Regular cardiac myocyte (primary cell): Measurements from ENCODE around the gene INO80B. TPM values are rescaled to one million over a fixed set of nuclear protein-coding genes. Genes with fewer than 3 reads are reported as not detected.

ENCODE experiments used
- total RNA-seq: library from RNA; depleted of rRNA; stranded (reverse); fragments of >200 nt; gene quantifications from 2 replicates; pipeline ENCODE4 v1.2.3, GENCODE V29; 2014

The INO80B gene
- 7.1 and 16.3 TPM in 2 replicates for total RNA-seq

DNA sequence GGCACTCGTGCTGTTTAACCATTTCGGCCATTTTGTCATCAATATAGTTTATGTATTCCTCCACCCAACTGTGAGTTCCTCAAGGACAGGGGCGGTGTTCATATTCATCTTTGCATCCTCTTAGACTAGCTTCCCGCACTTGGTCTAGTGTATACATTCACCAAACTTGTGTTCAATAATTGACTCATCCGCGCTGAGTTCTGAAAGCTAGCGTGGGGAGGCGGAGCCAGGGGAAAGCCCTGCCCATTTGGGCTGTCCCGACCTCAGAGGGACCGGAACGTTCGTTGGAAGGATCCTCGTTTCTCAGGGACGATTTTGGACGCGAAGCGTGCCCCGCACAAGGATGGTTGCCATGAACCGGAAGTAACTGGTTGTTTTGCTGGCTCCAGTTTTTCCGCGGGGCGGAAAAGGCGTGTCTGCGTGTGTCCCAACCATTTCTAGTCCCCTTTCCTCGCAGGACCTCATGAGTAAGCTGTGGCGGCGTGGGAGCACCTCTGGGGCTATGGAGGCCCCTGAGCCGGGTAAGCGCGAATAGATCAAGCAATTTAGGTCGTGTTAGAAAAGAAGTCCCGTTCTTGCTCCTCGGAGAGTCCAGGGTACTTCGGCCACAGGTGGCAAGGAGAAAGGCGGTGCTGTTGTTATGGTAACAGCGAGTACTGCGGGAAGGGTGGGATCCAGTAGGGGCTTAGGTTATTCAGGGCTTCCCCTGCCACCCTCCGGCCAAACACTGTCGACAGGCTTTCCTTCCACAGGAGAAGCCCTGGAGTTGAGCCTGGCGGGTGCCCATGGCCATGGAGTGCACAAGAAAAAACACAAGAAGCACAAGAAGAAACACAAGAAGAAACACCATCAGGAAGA is at the start of gene INO80B:
Gene INO80B, plus strand, starts transcription at position 434 of the 858 bp plus-strand sequence. Its CDS starts 30 bp downstream, at position 464.

DNA sequence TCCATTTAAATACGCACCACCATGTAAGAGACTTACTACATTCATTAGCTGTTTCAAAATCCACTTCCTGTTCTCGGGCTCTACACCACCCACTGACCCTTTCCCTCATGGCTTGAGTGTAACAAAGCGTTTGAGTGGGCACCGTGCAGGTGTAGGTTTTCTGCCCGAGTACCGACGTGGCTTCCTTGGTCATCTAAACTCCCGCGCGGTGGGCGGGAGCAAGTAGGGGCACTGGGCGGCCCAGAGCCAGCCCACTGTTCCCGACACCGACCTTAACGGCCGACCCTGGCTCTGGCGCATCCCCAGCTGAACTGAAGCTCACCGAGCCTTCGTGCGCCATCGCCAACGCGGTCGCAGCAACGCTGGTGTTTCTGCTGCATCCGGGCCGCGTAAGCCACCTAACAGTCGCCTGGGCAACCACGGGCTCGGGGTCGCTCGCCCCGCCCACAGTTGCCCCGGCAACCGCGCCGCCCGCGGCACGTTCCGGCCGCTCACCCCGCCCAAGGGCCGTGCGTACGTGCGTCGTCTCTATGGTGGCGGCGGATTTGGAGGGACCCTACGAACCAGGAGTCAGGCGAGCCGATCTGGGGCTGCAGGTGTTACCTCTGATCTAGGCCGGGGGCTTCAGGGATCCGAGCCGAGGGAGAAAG is 33.5 kb upstream of the INO80B start, which contains the start of the genes C2orf81 and WDR54:
Gene C2orf81, minus strand, starts transcription at position 399 of the 650 bp plus-strand sequence. Its CDS starts 59 bp downstream, at position 340.
Gene WDR54, plus strand, starts transcription at position 510 of the 650 bp plus-strand sequence. CDS start 424 bp downstream, outside the sequence.

DNA sequence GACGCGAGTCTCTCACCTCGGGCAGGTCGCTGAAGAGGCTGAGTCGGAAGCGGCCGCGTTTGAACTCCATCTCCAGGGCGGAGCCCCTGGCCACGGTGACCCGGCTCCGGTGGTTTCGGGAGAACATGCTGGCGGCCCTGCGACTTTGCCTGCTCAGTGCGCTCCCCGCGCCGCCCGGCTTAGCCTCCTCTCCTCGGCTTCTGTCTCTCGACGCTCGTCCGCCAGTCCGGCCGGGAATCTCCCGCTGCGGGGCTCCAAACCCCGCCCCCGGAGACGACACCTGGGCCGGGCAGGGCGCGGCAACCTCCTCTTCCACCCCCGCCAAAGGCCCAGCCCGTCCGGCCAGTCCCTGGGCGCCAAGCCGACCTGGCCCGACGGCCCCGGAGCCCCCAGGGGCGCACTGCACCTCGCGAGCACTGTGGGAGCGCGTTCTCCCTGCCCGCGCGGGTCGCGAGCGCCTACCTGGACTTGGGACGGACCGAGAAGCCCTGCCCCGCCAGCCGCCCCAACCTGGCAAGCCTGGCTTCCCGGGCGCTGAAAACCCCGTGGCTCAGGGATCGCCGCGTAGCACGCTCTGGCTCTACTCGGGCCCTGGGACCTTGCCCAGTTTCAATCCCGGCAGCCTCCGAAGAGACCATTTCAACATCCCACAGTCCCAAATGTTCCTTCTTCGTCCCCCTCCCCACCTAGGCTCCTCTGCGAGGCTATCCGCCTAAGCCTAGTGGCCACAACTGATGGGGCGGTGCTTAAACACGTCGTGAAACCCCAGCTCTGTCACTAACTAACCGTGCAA is 13.0 kb upstream of the INO80B start, which contains the start of gene RTKN:
Gene RTKN, minus strand, starts transcription at position 248 of the 793 bp plus-strand sequence. Its CDS starts 121 bp downstream, at position 127.

DNA sequence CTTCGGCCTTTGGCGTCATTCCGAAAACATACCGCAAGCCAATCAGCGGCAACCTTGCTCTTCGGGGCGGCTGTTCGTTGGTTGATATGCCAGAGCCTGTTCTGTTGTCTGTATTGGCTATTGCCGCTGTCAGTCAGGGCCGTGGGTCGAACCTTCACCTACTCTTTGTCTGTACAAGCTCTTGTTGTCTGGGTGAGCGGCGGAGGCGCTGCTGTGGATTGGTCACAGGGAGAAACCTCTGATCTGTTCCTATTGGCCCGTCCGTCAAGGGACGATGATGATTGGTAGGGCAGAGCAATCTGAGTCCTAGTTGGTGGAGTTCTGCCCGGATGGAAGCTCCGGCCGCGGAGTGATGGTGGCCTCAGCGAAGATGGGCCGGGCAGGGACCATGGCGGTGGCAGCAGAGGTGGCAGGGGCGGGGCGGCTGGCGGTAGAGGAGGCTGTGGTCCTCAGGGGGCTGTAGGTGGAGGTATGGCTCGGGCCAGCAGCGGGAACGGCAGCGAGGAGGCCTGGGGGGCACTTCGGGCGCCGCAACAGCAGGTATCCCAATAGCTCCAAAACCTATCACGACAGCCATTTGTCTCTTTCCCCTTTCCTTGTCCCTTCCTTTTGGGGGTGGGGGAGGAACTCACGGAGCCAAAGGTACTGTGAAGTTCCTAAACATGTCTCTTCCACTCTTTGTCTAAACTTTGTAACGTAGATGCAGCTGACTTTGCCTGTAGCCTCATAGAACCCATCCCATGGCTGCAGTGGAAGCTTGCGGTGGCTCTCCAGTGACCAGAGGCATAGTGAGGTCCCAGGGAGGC is 3.4 kb downstream of the INO80B start, which contains the start of gene WBP1:
Gene WBP1, plus strand, starts transcription at position 307 of the 806 bp plus-strand sequence. Its CDS starts 165 bp downstream, at position 472.

DNA sequence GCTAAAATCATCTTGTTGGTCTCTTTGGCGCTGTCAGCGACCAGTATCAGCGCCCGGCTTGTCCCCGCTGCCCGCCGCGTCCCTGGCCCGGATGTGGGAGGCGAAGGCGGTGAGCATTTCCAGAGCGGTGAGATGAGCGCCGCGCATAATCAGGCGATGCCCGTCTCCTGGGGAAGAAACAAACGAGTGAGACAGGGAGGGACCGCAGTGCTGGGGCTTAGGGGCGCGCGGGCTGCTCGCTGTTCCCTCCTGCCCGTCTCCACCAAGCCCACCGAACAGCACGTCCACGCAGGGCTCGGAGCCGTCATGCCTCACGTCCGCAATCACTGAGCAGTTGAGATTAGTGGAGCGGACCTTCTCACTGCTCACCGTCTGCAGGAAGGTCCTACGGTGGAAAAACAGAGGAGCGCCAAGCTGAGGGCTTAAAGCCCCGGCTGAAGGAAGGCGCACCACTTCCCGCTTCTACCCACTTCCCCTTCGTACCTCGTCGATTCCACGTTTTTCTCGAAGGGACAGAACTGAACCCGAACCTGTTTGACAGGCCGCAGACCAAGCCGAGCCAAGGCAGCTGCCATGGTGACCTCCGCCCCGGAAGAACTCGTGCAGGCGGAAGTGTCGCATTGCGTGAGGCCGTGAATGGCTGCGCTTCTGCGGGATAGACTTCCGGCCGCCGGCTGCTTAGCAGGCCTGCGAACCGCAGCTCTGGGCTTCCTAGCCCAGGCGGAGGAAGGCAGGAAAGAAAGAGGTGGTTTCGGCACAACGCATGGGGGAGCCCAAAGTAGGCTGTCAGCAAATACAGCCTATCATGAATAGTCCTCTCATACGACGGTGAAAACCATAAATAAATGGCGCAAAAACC is 17.4 kb downstream of the INO80B start, which contains the start of gene MRPL53:
Gene MRPL53, minus strand, starts transcription at position 595 of the 859 bp plus-strand sequence. Its CDS starts 20 bp downstream, at position 575.

DNA sequence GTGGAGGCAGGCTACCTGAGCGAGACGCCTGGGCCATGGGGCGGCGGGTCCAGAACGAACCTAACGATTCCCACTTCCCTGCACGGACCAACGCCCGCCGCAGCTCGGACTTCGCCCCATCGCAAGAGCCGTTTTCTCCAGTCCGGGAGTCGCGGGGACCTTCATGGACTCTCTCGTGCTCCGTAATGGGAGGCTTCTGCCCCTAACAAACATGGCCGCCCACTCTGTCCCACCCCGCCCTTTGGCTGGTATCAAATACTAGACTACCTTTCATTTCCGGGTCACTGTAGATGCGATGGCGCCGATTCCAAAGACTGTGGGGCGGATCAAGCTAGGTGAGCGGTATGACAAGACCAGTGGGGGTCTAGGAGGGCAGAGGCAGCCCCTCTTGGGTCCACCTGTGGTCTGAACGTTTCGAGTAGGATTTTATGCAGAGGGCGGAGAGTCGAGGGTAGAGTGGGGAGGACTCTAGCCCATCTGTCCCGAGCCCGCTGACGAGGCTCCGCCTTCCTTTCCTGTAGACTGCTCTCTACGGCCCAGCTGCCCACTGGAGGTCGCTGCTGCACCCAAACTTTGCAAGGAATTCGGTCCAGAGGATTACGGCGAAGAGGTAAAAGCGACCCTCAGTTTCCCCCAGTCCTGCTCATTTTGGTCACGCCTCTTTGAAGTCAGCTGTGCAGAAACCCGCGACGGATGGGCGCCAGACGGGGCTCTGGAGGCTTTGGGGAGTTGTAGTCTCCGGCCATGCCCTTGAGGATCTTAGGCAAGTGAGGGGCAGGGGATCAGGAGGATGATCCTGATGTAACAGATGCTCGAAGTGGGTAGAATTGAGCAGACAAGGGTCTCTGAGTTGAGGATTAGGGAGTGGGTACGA is 28.2 kb downstream of the INO80B start, which contains the start of the genes CCDC142 and TTC31:
Gene CCDC142, minus strand, starts transcription at position 198 of the 874 bp plus-strand sequence. Its CDS starts 161 bp downstream, at position 37.
Gene TTC31, plus strand, starts transcription at position 281 of the 874 bp plus-strand sequence. Its CDS starts 15 bp downstream, at position 296.

DNA sequence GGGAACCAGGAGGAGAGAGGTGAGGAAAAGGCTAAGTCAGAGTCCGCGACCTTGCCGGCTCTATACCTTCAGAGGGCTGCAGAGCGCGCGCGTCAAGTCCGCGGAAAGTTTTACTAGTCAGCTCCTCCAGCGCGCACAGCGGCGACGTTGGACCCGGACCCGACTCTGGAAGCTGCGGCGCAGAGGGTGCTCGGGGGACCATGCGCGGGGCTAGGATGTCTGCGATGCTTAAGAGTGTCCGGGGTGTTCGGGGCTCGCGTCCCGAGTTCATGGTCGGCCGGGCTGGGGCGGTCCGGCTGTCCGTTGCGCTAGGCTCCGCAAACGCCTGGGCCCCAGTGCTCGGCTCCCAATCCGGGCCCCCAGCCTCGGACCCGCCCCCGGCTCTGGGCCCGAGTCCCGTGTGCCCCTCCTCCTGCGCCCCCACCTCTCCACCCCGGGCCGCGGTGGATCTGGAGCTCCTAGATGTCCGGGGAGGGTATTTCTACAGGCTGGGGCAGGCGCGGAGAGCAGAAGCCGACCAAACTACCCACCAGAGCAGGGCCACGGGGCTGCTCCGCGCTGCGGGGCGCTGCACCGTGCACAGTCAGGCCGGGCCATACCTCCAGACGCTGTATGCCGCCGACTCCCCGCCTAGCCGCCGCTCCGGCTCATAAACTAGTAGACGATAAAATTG is 44.5 kb downstream of the INO80B start, which contains the start of gene LBX2:
Gene LBX2, minus strand, starts transcription at position 337 of the 673 bp plus-strand sequence. Its CDS starts 66 bp downstream, at position 271.

DNA sequence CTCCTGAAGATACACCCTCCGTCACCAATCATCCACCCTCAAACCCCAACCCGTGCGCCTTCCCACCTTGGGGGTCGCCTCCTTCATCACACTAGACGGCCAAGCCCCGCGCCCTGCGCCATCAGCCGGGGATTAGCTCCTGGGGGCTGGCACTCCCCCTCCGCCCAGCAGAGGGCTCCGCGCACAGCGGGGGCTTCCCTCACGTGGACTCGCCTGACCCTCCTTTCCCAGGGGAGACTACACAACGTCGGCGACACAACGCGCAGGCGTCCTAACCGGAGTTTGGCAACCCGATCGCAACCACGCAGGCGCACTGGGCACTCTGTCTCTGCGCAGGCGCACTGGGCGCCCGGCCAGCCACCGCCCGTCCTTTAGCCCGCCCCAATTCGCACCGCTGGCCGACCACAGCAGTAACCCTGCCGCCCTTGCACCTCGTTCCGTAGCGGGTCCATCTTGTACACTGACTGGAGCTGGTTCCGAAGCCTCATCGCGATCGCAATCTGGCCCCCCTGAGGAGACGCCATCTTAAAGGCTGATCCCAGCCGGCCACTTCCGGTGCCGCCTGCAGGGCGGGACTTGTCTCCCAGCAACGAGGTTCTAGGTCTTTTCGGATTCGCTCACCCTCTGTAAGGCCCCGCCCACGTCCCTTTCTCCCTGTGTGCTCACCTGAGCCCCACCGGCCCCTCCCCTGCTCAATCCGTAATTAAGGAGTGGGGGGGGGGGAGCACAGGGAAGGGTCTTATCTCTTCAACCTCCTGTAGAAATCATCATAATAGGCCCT is 52.4 kb downstream of the INO80B start, which contains the start of gene PCGF1:
Gene PCGF1, minus strand, starts transcription at position 551 of the 781 bp plus-strand sequence. Its CDS starts 27 bp downstream, at position 524.

Other genes starting within 250 kb of the INO80B start
- under 0.01 TPM in 1 of 2 replicates, not detected in the other for gene SLC4A5, start 111.7 kb upstream of the INO80B start, total RNA-seq
- 202 and 203 TPM in 2 replicates for gene DCTN1, start 74.8 kb upstream of the INO80B start, total RNA-seq
- gene C2orf81, start 33.5 kb upstream of the INO80B start, total RNA-seq, result 0.58 and 1.1 TPM in 2 replicates
- 38.6 and 76.1 TPM in 2 replicates for gene WDR54, start 33.4 kb upstream of the INO80B start, total RNA-seq
- 10.2 and 13.5 TPM in 2 replicates for gene RTKN, start 13.2 kb upstream of the INO80B start, total RNA-seq
- 39.1 and 58.9 TPM in 2 replicates for gene WBP1, start 3.4 kb downstream of the INO80B start, total RNA-seq
- gene MOGS, start 10.3 kb downstream of the INO80B start, total RNA-seq, result 65.7 and 82.4 TPM in 2 replicates
- 37.5 and 47.0 TPM in 2 replicates for gene MRPL53, start 17.6 kb downstream of the INO80B start, total RNA-seq
- gene CCDC142, start 27.9 kb downstream of the INO80B start, total RNA-seq, result 18.0 and 22.3 TPM in 2 replicates
- 10.7 and 14.6 TPM in 2 replicates for gene TTC31, start 28.0 kb downstream of the INO80B start, total RNA-seq
- 2.1 and 2.8 TPM in 2 replicates for gene LBX2, start 44.5 kb downstream of the INO80B start, total RNA-seq
- 20.3 and 25.9 TPM in 2 replicates for gene PCGF1, start 52.6 kb downstream of the INO80B start, total RNA-seq
- under 0.01 TPM in 1 of 2 replicates, not detected in the other for gene TLX2, start 59.4 kb downstream of the INO80B start, total RNA-seq
- not detected in 2 replicates for gene DQX1, start 71.1 kb downstream of the INO80B start, total RNA-seq
- 104 and 110 TPM in 2 replicates for gene AUP1, start 74.6 kb downstream of the INO80B start, total RNA-seq
- 44.8 and 51.2 TPM in 2 replicates for gene HTRA2, start 74.8 kb downstream of the INO80B start, total RNA-seq
- gene LOXL3, start 98.9 kb downstream of the INO80B start, total RNA-seq, result 147 and 384 TPM in 2 replicates
- 74.6 and 108 TPM in 2 replicates for gene DOK1, start 99.6 kb downstream of the INO80B start, total RNA-seq
- under 0.01 and 0.19 TPM in 2 replicates for gene M1AP, start 193.2 kb downstream of the INO80B start, total RNA-seq
- 8.1 and 12.4 TPM in 2 replicates for gene SEMA4F, start 199.2 kb downstream of the INO80B start, total RNA-seq